ENCODE data around the gene TIGD7.

- TF ChIP-seq POLR2A (IDR thresholded peaks at IDR 0.05; ENCODE audit: low read depth, low read length) (no peak), POLR2AphosphoS5 (IDR thresholded peaks at IDR 0.05; ENCODE audit: low read depth, low read length) (no peak), TAF1 (IDR thresholded peaks at IDR 0.05; ENCODE audit: low read depth, low read length) (no peak)
These were observed 16.6 kb upstream of the TIGD7 start for GRCh38 chr16:3321816-3322215.
